ENCODE results near the gene SRPRA. TPM values are rescaled to one million over a fixed set of nuclear protein-coding genes. Genes with fewer than 3 reads are reported as not detected.

The SRPRA gene
- polyA plus RNA-seq, 1 donor (not counting 4 experiments of a cell fraction or from before 2014, with no cell fraction given), result 56.0 TPM

DNA sequence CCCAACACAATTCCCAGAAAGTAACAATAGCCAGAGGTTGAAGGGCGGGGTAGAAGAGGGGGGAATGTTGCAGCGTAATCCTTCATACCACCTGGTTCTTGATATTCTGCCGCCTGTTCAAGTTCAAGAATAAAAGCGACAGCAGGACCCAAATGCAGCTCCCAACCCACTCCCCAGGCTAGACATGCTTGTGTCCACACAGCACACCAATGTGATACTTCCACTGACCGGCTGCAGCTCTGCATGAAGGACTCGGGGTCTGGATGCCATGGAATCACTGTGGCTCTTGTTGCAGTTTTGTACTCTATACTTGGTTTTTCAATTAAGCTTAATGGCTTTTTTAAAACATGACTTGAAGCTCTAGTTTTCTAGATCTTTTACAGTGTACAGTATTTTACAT is 6.5 kb downstream of the SRPRA start:
- Histone ChIP-seq H3K9ac (ENCODE audit: control insufficient read depth, extremely low read depth, insufficient read depth, low read length) (no peak overlapping the region), H3K27ac (ENCODE audit: control insufficient read depth, insufficient read depth, low read length) (no peak overlapping the region), H3K4me2 (ENCODE audit: control insufficient read depth, extremely low read depth, insufficient read depth, low read depth, low read length) (no peak overlapping the region), H3K79me2 (ENCODE audit: control insufficient read depth, insufficient read depth, low read length) (peaks cover 10% of the 10 kb centered on the region), H3K4me3 (ENCODE audit: control insufficient read depth in 2 of 3, extremely low read depth in 1 of 3, insufficient read depth in 2 of 3, low read depth in 1 of 3, low read length in 3 of 3) (no peak overlapping the region), H4K20me1 (ENCODE audit: control insufficient read depth, extremely low read depth, insufficient read depth, low read length) (no peaks in the 10 kb centered on the region), H3K9me3 (ENCODE audit: control insufficient read depth, low read depth, low read length) (no peaks in the 10 kb centered on the region), H3K9me1 (ENCODE audit: control insufficient read depth, extremely low read depth, insufficient read depth, low read length) (no peaks in the 10 kb centered on the region), H3K27me3 (ENCODE audit: control insufficient read depth, extremely low read depth, insufficient read depth, low read length) (no peaks in the 10 kb centered on the region), H3K4me1 (ENCODE audit: control insufficient read depth, extremely low read depth, insufficient read depth, low read length) (no peaks in the 10 kb centered on the region), H3K36me3 (ENCODE audit: control insufficient read depth in 2 of 2, extremely low read depth in 1 of 2, insufficient read depth in 2 of 2, low read length in 2 of 2) (peaks cover 40 to 41% of the 10 kb centered on the region in 2 experiments), H2AFZ (ENCODE audit: control insufficient read depth, low read length) (no peak overlapping the region)
- DNase-seq (ENCODE audit: low read depth, low spot score) (no peak), FAIRE-seq (no peak)
- no peak for TF ChIP-seq EZH2 (IDR thresholded peaks at IDR 0.05; ENCODE audit: low read length)
- TF ChIP-seq, protein P1, sequence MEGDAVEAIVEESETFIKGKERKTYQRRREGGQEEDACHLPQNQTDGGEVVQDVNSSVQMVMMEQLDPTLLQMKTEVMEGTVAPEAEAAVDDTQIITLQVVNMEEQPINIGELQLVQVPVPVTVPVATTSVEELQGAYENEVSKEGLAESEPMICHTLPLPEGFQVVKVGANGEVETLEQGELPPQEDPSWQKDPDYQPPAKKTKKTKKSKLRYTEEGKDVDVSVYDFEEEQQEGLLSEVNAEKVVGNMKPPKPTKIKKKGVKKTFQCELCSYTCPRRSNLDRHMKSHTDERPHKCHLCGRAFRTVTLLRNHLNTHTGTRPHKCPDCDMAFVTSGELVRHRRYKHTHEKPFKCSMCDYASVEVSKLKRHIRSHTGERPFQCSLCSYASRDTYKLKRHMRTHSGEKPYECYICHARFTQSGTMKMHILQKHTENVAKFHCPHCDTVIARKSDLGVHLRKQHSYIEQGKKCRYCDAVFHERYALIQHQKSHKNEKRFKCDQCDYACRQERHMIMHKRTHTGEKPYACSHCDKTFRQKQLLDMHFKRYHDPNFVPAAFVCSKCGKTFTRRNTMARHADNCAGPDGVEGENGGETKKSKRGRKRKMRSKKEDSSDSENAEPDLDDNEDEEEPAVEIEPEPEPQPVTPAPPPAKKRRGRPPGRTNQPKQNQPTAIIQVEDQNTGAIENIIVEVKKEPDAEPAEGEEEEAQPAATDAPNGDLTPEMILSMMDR (optimal IDR thresholded peaks at IDR 0.05 in 1 of 3, IDR thresholded peaks at IDR 0.05 in 1 of 3, conservative IDR thresholded peaks at IDR 0.05 in 1 of 3; ENCODE audit: extremely low read depth in 1 of 3, insufficient read depth in 2 of 3, low read length in 3 of 3), result no peak
- dilution Hi-C loops (cut with MboI; ENCODE audit: extremely low pct_ligation_motif_present, low sequenced_read_pairs), result no loop called here

DNA sequence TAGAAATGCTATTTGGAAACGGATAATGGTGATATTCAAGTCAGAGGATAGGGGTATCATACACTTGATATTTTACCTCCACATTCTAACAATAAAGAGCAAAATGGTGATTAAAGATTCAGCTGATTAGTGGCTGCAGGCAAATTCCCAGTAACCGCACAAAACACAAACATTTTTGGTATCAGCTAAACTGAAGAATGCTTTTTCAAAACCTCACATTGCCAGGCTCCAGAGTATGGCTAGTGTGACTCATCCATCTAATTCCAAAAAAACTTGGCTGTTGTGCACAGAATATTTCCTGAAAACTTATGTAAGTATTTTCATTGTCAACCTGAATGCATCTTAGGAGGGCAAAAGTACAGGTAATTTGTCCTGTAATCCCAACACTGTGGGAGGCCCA is 10.9 kb downstream of the SRPRA start:
- H3K9me1 ChIP-seq (ENCODE audit: control insufficient read depth, extremely low read depth, insufficient read depth, low read length), result no peaks in the 10 kb centered on the region
- no peak overlapping the region for H3K4me3 ChIP-seq (ENCODE audit: control insufficient read depth in 2 of 3, extremely low read depth in 1 of 3, insufficient read depth in 2 of 3, low read depth in 1 of 3, low read length in 3 of 3)
- dilution Hi-C loops (cut with MboI; ENCODE audit: extremely low pct_ligation_motif_present, low sequenced_read_pairs), result no loop called here
- FAIRE-seq (no peak), DNase-seq (ENCODE audit: low read depth, low spot score) (no peak)
- H3K4me1 ChIP-seq (ENCODE audit: control insufficient read depth, extremely low read depth, insufficient read depth, low read length), result no peaks in the 10 kb centered on the region
- TF ChIP-seq, protein P1 (optimal IDR thresholded peaks at IDR 0.05 in 1 of 3, IDR thresholded peaks at IDR 0.05 in 1 of 3, conservative IDR thresholded peaks at IDR 0.05 in 1 of 3; ENCODE audit: extremely low read depth in 1 of 3, insufficient read depth in 2 of 3, low read length in 3 of 3), result no peak
- no peak for TF ChIP-seq EZH2 (IDR thresholded peaks at IDR 0.05; ENCODE audit: low read length)
- no peaks in the 10 kb centered on the region for H4K20me1 ChIP-seq (ENCODE audit: control insufficient read depth, extremely low read depth, insufficient read depth, low read length)
- H3K27ac ChIP-seq (ENCODE audit: control insufficient read depth, insufficient read depth, low read length), result no peak overlapping the region
- no peak overlapping the region for H3K4me2 ChIP-seq (ENCODE audit: control insufficient read depth, extremely low read depth, insufficient read depth, low read depth, low read length)
- no peaks in the 10 kb centered on the region for H3K27me3 ChIP-seq (ENCODE audit: control insufficient read depth, extremely low read depth, insufficient read depth, low read length)
- H3K36me3 ChIP-seq (ENCODE audit: control insufficient read depth in 2 of 2, extremely low read depth in 1 of 2, insufficient read depth in 2 of 2, low read length in 2 of 2), result peaks cover 5 to 11% of the 10 kb centered on the region in 2 experiments
- no peak overlapping the region for H3K9ac ChIP-seq (ENCODE audit: control insufficient read depth, extremely low read depth, insufficient read depth, low read length)
- no peaks in the 10 kb centered on the region for H3K79me2 ChIP-seq (ENCODE audit: control insufficient read depth, insufficient read depth, low read length)
- H2AFZ ChIP-seq (ENCODE audit: control insufficient read depth, low read length), result no peak overlapping the region
- no peaks in the 10 kb centered on the region for H3K9me3 ChIP-seq (ENCODE audit: control insufficient read depth, low read depth, low read length)

All from keratinocyte (primary cell).